HEK293 (cell line): ENCODE results near the gene TRIM29.

Experiments
- MZF1 ChIP-seq: fragments of 450-650 bp; formaldehyde crosslinking; IDR thresholded peaks from 2 replicates; pipeline ENCODE4 v1.5.1; 2017; ENCODE audit warnings: missing biosample characterization, missing genetic modification characterization, borderline replicate concordance
- ZNF138 ChIP-seq: fragments of 450-650 bp; formaldehyde crosslinking; IDR thresholded peaks from 2 replicates; pipeline ENCODE4 v1.5.1; 2016; ENCODE audit warnings: missing biosample characterization, missing genetic modification characterization, borderline replicate concordance
- ZNF175 ChIP-seq: fragments of 450-650 bp; formaldehyde crosslinking; IDR thresholded peaks from 2 replicates; pipeline ENCODE4 v1.5.1; 2016; ENCODE audit warnings: missing biosample characterization, missing genetic modification characterization
- ZNF184 ChIP-seq: fragments of 450-650 bp; IDR thresholded peaks from 2 replicates; pipeline ENCODE4 v1.5.1; 2018; ENCODE audit warnings: missing biosample characterization, mild to moderate bottlenecking, missing genetic modification characterization
- ZNF324 ChIP-seq: fragments of 450-650 bp; formaldehyde crosslinking; IDR thresholded peaks from 2 replicates; pipeline ENCODE4 v1.5.1; 2016; ENCODE audit warnings: missing biosample characterization, missing genetic modification characterization
- ZNF548 ChIP-seq: fragments of 450-650 bp; formaldehyde crosslinking; IDR thresholded peaks from 2 replicates; pipeline ENCODE4 v1.5.1; 2016; ENCODE audit warnings: missing biosample characterization, missing genetic modification characterization
- ZNF785 ChIP-seq: fragments of 450-650 bp; formaldehyde crosslinking; IDR thresholded peaks from 2 replicates; pipeline ENCODE4 v1.5.1; 2016; ENCODE audit warnings: missing biosample characterization, missing genetic modification characterization
- TF ChIP-seq, protein P1 (sequence below): fragments of 450-650 bp; formaldehyde crosslinking; IDR thresholded peaks from 2 replicates; pipeline ENCODE4 v1.5.1; 2016; ENCODE audit warnings: missing biosample characterization, missing genetic modification characterization
- TF ChIP-seq, protein P2 (sequence below): fragments of 450-650 bp; formaldehyde crosslinking; IDR thresholded peaks from 2 replicates; pipeline ENCODE4 v1.5.1; 2016; ENCODE audit warnings: missing biosample characterization, missing genetic modification characterization
- TF ChIP-seq, protein P3 (sequence below): fragments of 450-650 bp; formaldehyde crosslinking; IDR thresholded peaks from 2 replicates; pipeline ENCODE4 v1.5.1; 2016; ENCODE audit warnings: missing biosample characterization, missing genetic modification characterization
- TF ChIP-seq, protein P4 (sequence below): fragments of 450-650 bp; formaldehyde crosslinking; IDR thresholded peaks from 2 replicates; pipeline ENCODE4 v1.5.1; 2016; ENCODE audit warnings: missing biosample characterization, missing genetic modification characterization, low read depth
- TF ChIP-seq, protein P5 (sequence below): fragments of 450-650 bp; formaldehyde crosslinking; IDR thresholded peaks from 2 replicates; pipeline ENCODE4 v1.5.1; 2016; ENCODE audit warnings: missing biosample characterization, missing genetic modification characterization

DNA sequence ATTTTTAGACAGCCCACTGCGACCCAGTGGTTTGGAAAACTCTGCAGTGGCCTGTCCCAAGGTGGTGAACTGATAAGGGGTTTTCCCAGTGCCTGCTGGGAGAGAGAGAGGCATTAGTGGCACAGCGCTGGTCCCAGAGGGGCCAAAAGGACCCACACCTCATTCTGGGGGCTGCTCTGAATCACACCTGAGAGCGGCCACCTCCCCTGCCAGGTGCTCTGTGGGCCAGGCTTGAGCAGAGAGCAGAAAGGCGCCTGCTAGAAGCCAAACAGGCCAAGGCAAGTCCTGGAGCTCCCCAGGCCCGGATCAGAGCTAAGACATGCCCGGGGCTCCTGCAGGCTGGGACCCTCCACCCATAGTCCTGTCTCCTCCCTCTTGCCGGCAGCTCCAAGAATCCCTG is 20.9 kb downstream of the TRIM29 start:
- TF ChIP-seq, protein P1, sequence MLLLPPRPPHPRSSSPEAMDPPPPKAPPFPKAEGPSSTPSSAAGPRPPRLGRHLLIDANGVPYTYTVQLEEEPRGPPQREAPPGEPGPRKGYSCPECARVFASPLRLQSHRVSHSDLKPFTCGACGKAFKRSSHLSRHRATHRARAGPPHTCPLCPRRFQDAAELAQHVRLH (tag by site-specific recombination): no peak
- TF ChIP-seq, protein P2, sequence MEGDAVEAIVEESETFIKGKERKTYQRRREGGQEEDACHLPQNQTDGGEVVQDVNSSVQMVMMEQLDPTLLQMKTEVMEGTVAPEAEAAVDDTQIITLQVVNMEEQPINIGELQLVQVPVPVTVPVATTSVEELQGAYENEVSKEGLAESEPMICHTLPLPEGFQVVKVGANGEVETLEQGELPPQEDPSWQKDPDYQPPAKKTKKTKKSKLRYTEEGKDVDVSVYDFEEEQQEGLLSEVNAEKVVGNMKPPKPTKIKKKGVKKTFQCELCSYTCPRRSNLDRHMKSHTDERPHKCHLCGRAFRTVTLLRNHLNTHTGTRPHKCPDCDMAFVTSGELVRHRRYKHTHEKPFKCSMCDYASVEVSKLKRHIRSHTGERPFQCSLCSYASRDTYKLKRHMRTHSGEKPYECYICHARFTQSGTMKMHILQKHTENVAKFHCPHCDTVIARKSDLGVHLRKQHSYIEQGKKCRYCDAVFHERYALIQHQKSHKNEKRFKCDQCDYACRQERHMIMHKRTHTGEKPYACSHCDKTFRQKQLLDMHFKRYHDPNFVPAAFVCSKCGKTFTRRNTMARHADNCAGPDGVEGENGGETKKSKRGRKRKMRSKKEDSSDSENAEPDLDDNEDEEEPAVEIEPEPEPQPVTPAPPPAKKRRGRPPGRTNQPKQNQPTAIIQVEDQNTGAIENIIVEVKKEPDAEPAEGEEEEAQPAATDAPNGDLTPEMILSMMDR: no peak
- TF ChIP-seq, protein P3, sequence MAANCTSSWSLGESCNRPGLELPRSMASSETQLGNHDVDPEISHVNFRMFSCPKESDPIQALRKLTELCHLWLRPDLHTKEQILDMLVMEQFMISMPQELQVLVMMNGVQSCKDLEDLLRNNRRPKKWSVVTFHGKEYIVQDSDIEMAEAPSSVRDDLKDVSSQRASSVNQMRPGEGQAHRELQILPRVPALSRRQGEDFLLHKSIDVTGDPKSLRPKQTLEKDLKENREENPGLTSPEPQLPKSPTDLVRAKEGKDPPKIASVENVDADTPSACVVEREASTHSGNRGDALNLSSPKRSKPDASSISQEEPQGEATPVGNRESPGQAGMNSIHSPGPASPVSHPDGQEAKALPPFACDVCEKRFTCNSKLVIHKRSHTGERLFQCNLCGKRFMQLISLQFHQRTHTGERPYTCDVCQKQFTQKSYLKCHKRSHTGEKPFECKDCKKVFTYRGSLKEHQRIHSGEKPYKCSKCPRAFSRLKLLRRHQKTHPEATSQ (tag by site-specific recombination): no peak
- TF ChIP-seq MZF1: no peak
- TF ChIP-seq ZNF138 (tag by site-specific recombination): no peak
- TF ChIP-seq ZNF175 (tag by site-specific recombination): no peak
- no peak for TF ChIP-seq ZNF785 (tag by site-specific recombination)
- TF ChIP-seq, protein P4, sequence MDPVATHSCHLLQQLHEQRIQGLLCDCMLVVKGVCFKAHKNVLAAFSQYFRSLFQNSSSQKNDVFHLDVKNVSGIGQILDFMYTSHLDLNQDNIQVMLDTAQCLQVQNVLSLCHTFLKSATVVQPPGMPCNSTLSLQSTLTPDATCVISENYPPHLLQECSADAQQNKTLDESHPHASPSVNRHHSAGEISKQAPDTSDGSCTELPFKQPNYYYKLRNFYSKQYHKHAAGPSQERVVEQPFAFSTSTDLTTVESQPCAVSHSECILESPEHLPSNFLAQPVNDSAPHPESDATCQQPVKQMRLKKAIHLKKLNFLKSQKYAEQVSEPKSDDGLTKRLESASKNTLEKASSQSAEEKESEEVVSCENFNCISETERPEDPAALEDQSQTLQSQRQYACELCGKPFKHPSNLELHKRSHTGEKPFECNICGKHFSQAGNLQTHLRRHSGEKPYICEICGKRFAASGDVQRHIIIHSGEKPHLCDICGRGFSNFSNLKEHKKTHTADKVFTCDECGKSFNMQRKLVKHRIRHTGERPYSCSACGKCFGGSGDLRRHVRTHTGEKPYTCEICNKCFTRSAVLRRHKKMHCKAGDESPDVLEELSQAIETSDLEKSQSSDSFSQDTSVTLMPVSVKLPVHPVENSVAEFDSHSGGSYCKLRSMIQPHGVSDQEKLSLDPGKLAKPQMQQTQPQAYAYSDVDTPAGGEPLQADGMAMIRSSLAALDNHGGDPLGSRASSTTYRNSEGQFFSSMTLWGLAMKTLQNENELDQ (tag by site-specific recombination): no peak
- no peak for TF ChIP-seq ZNF548
- TF ChIP-seq ZNF324 (tag by site-specific recombination): no peak
- no peak for TF ChIP-seq ZNF184
- TF ChIP-seq, protein P5, sequence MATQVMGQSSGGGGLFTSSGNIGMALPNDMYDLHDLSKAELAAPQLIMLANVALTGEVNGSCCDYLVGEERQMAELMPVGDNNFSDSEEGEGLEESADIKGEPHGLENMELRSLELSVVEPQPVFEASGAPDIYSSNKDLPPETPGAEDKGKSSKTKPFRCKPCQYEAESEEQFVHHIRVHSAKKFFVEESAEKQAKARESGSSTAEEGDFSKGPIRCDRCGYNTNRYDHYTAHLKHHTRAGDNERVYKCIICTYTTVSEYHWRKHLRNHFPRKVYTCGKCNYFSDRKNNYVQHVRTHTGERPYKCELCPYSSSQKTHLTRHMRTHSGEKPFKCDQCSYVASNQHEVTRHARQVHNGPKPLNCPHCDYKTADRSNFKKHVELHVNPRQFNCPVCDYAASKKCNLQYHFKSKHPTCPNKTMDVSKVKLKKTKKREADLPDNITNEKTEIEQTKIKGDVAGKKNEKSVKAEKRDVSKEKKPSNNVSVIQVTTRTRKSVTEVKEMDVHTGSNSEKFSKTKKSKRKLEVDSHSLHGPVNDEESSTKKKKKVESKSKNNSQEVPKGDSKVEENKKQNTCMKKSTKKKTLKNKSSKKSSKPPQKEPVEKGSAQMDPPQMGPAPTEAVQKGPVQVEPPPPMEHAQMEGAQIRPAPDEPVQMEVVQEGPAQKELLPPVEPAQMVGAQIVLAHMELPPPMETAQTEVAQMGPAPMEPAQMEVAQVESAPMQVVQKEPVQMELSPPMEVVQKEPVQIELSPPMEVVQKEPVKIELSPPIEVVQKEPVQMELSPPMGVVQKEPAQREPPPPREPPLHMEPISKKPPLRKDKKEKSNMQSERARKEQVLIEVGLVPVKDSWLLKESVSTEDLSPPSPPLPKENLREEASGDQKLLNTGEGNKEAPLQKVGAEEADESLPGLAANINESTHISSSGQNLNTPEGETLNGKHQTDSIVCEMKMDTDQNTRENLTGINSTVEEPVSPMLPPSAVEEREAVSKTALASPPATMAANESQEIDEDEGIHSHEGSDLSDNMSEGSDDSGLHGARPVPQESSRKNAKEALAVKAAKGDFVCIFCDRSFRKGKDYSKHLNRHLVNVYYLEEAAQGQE (tag by site-specific recombination): no peak
